Omental fat pad (tissue), 4 donors: Measurements from ENCODE around the gene RAN. TPM values are rescaled to one million over a fixed set of nuclear protein-coding genes. Genes with fewer than 3 reads are reported as not detected.

Source experiments
- ATAC-seq: fragments of 150-250 bp; one replicate; pipeline ENCODE4 v1.9.1; 2016; ENCODE audit warnings: mild to moderate bottlenecking, moderate library complexity; ENCODE audit not compliant: low FRiP score
- DNase-seq: peaks from one replicate; pipeline ENCODE4 v3.0.0-alpha.2; 2019; ENCODE audit warnings: low spot score
- CTCF ChIP-seq, 3 donors: fragments of 450-650 bp; IDR thresholded peaks; one replicate each; pipeline ENCODE4 v1.5.1; 2016 to 2017; ENCODE audit warnings: antibody characterized with exemption in 3 of 3, mild to moderate bottlenecking in 3 of 3, moderate library complexity in 2 of 3
- total RNA-seq, 4 donors: library from RNA; depleted of rRNA; stranded (reverse); fragments of >200 nt; gene quantifications; one replicate each; pipeline ENCODE4 v1.1.0, GENCODE V29; 2016

Gene RAN
- total RNA-seq, 4 donors from 2014 or later, result 159 to 468 (median 228) TPM

- ATAC-seq, result no peak
- no peak for TF ChIP-seq CTCF (IDR thresholded peaks at IDR 0.05)
- no peak for DNase-seq
Observed at GRCh38 chr12:130868412-130868811, 3.5 kb upstream of the RAN start.

- ATAC-seq, result peak; percentile 72
Observed at GRCh38 chr12:130870442-130871285, 1.2 kb upstream of the RAN start.

GRCh38 chr12:130872179-130873096, 572 bp downstream of the RAN start:
- no peak for TF ChIP-seq CTCF (IDR thresholded peaks at IDR 0.05)
- DNase-seq (no peak), ATAC-seq (peak; percentile 31)

More at GRCh38 chr12:130870442-130871285, 1.2 kb upstream of the RAN start:
- peak in 1 of 3 donors; percentile 63 for TF ChIP-seq CTCF (IDR thresholded peaks at IDR 0.05)
- peak; percentile 51 for DNase-seq

GRCh38 chr12:130873106-130873795, 1.4 kb downstream of the RAN start:
- DNase-seq (no peak), ATAC-seq (no peak)
- TF ChIP-seq CTCF (IDR thresholded peaks at IDR 0.05), result no peak

GRCh38 chr12:130873825-130874224, 2.0 kb downstream of the RAN start:
- ATAC-seq (no peak), DNase-seq (no peak)
- TF ChIP-seq CTCF (IDR thresholded peaks at IDR 0.05), result no peak

GRCh38 chr12:130874696-130875095, 2.8 kb downstream of the RAN start:
- no peak for DNase-seq
- no peak for TF ChIP-seq CTCF (IDR thresholded peaks at IDR 0.05)
- no peak for ATAC-seq
